GM21528 (cell line): ENCODE results near the gene SFTA2.
"Not testable (repeated sequence)": the region's sequence is repeated elsewhere in the genome, so short reads cannot be mapped to it uniquely, and the experiment has no call there.

Experiments used
- ATAC-seq: cut with Tn5 transposase; IDR thresholded peaks from one replicate; pipeline ENCODE4 v1.9.1; 2021; ENCODE audit warnings: mild to moderate bottlenecking, moderate library complexity; ENCODE audit not compliant: unreplicated experiment, low FRiP score

The SFTA2 gene

DNA sequence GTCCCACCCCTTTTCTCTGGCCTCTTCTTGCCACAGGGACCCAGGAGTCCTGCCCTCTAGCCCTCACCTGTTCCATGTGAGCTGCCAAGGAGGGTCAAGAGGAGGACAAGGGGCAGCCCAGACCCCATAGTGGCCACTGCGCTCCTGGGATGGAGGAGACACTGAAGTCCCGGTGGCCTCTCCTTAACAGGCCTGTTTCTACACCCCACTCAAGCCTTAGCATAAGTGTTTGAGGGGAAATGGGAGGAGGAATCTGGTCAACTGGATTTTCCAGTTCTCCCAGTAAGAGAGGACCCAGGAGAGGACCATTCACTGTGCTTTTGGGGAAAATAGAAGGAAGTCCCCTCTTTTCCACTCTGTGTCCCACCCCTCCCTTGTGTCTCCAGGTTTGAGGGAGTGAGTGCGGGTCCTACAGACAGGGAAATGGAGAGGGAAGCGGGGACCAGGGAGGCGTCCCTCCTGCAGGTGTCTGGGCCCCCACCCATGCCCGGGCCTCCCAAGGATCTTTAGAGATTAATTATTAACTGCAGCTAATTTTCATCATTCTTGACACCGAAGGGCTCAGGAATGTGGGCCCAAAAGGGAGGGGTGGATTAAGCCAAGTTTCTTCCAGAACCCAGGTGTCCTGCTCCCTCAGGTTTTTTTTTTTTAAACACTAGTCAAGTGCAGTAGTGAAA is at the start of gene SFTA2:
Gene SFTA2, minus strand, starts transcription at position 202 of the 677 bp plus-strand sequence. Its CDS starts 74 bp downstream, at position 128.
- ATAC-seq, result no peak

DNA sequence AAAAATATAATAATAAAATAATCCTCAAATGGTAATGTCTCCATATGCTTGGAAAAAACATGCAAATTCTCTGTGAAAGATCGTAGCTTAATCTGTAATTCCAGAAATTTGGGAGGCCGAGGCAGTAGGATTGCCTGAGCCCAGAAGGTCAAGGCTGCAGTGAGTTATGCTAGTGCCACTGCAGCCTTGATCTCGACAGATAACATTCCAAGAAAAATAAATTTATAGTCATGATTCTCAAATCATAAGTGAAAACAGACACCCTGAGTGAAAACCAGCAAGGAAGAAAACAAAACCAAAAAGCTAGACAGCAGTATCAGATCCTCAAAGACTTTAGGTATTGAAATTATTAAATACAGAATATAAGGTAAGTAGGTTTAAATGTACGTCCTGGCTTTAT is 47.7 kb upstream of the SFTA2 start:
- no peak for ATAC-seq

DNA sequence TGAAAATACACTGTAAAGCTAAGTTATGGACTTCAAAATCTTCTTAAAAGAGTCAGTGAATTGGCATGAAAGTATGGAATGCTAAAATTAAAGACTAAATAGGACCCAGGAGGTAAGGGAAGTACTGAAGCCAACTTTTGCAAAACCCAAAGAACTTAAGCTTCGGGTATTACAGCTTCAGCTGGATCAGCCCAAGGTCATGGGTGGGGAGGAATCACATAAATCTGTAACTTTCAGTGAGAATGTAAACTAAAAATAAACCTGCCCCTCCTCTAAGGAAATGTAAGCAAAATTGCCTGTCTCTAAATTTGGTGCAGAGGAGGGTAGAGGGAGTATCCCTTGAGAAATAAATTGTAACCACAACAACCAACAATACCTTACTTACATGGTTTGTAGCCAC is 47.2 kb upstream of the SFTA2 start:
- no peak for ATAC-seq

DNA sequence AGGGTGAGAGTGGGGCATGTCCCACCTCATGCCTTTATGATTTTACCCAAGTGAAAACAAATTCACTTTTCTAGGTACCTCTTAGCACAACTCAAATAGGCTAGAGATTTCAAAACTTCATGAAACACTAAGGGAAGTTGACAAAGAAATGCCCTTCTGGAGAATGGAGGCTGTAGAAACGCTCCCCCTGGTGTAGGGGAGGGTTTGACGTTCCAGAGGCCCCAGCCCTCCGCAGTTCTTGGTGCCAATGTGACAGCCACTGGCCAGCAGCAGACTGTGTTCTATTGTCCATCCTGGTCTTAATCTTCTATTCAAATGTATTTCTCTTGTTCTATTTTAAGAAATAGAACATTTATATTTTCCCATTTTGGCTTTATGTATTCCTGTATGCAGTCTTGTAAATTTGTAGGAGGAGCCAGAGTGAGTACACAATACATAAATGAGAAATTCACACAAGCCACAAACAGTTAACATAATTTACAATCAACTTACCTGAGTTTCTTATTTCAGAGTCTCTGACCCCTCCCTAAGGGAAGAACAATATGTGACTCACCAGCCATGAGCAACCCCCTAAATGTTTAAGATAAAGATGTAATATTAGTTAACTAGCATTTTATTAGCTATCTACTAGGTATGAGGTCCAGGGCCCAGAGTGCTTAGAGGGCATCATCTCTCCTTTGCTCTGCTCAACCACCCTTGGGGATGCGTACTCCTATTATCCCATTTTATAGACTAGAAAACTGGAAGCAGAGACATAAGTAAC is 42.7 kb upstream of the SFTA2 start:
- no peak for ATAC-seq

DNA sequence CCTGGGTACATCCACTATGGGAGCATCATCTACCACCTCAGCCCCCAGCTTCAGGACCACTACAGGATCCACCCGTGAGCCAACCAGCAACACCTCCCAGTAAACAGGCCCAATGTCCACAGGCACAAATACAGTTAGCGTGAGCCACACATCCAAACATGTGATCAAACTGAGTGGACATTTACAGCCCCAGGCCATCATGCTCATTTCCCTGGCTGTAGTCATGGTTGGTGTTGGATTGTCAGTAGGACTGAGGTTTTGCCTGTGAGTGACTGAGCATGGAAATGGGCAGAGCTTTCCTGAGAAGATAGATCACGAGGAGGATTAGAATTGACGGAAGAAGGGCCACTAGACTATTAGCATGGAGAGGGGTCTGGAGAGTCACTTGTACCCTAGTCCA is 40.8 kb upstream of the SFTA2 start:
- ATAC-seq, result no peak

DNA sequence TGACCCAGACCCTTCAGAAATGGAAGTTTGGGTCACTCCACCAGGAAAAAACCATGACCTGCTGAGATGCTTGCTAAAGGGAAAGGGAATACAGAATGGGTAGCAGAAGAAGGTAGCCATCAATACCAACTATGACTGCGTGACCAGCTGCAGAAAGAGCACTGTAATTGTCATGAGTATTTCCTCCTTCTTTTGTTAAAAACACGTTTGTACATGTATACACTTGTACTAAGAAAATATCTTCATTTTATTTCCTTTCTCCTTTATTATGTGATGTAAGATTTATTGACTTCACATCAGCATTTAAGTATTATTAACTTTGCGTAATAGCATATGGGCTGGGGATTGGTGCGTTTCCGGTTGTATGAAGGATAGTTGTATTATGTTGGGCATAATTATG is 39.0 kb upstream of the SFTA2 start:
- no peak for ATAC-seq

DNA sequence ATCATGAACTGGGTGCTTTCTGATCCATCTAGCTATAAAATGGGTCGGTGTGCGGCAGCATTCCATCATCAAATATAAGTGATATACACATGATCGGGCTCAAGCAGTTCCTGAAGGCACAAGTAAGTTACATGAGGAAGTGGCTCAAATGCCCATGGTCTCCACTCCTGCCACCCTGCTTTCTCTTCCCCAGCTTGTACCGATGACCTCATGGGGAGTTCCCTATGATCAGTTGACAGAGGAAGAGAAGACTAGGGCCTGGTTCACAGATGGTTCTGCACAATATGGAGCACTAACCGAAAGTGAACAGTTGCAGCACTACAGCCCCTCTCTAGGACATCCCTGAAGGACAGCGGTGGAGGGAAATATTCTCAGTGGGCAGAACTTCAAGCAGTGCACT is 37.2 kb upstream of the SFTA2 start:
- not testable (repeated sequence) for ATAC-seq

DNA sequence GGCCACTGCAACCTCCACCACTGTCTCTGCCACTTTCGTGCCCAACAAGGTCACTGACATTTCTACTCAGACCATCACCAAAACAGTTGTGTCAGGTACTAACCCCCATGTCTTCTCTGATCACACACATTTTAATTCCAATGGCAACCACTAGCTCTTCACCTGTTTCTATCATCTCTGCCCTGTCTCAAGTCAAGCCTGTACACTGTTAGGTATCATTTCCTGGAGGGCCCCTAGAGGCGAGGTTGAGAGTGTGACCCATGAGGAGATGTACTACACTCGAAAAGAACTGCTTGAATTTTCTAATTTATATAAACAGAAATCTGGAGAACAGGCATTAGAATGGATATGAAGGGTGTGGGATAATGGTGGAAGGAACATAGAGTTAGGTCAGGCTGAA is 34.2 kb upstream of the SFTA2 start:
- ATAC-seq, result no peak

DNA sequence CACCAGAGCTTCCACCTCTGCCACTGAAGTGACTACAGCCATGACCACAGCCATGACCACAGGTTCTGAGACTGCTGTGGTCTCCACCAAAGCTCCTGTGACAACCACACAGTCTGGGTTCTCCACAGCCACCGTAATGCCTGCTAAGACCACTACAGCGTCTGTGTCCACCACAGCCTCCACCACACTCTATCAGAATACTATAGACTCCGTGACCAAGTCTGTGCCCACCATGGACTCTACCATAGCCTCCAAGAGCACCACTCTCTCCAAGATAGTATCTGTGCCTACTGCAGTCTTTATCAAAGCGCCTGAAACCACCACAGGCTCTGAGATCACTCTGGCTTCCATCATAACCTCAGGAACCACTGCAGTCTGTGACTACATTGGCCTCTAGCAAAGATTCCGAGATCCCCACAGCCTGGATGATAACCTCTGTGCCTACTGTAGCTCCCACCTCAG is 33.2 kb upstream of the SFTA2 start:
- ATAC-seq, result no peak

DNA sequence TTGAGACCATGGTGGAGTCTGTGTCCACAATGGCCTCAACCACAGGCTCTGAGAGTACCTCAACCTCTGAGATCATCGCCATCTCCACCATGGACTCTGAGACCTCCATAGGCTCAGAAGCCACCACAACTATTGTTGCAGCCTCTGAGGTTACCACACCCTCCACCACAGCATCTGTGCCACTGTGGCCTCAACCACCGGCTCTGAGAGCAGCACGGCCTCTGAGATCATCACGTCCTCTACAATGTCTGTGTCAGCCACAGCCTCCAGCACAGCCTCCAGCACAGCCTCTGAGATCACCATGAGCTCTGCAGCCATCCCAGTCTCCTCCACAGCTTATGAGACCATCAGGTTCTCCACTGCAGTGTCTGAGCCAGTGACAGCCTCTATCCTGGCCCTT is 32.1 kb upstream of the SFTA2 start:
- no peak for ATAC-seq

DNA sequence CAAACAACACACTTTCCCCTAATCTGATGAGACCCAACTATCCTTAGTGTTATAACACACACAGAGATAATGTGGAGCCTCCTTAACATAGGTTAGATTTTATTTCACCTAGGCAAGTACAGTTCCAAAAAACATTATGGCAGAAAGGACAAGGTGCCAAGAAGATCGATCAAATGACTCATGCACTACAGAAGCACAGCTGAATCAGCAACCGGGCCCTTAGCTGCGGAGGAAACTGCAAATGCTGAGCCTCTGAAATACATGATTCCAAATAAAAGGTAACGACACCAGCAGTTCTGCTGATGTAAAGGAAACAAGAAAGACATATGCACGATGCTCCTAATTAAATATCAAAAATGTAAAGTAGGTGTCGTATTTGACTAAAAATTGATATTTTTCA is 31.7 kb upstream of the SFTA2 start:
- no peak for ATAC-seq

DNA sequence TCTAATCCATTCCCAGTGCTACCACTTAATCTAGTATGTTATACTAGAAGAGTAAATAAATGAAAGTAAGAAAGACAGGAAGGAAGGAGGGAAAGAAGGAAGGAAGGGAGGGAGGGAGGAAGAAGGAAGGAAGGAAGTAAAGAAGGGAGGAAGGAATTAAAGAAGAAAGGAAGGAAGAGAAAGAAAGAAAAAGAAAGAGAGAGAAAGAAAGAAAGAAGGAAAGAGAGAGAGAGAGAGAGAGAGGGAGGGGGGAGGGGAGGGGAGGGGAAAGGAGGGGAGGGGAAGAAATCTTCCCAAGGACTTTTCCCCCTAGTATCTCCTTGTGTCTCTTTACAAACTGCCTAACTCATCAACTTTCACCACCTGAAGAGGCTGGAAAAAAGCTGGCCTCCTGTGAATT is 30.7 kb upstream of the SFTA2 start:
- no peak for ATAC-seq

DNA sequence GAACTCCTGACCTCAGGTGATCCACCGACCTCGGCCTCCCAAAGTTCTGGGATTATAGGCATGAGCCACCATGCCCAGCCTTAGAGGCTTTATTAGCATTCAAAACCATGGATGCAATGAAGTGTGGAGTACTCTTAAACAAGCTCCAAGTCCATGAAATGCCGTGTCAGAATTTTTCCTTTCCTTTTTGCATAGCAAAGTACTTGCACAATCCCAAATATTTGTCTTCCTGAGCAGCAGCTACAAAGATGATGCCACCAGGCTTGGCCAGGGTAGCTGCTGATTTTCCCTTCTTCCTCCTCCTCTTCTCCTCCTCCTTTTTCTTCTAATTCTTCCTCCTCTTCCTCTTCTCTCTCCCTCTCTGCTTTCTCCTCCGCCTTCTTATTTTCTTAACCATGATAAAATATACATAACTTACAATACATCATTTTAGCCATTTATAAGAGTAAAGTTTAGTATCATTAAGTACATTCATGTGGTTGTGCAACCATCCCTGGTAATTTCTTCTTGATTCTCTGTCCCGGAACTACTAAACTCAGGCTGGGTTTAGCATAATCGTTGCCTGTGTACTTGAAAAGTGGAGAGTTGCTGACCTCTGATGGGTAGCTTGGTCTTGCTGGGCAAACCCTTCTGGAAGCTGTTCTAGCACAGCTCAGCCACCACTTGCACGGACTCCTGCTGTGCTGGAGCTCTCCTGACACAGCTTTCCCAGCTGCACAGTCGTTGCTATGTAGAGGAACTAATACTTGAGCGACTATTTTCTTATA is 29.1 kb upstream of the SFTA2 start:
- ATAC-seq, result no peak

DNA sequence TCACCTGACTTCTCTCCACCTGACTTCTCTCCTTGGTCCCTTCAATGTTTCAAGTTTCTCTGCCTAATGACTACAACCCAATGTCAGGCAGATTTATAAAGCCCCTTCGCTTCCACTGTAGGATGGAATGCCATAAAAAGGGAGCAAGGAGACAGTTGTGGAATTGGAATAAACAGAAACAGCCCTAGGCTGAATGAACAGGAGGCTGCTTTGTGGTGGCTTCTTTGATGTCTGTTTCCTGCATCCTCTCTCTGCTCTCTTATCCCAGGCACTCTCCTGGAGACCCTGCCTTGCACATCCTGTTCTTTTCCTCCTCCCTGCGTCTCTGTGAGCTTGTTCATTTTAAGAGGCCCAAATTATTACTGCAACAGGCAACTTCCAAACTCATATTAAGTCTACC is 25.7 kb upstream of the SFTA2 start:
- ATAC-seq, result no peak

DNA sequence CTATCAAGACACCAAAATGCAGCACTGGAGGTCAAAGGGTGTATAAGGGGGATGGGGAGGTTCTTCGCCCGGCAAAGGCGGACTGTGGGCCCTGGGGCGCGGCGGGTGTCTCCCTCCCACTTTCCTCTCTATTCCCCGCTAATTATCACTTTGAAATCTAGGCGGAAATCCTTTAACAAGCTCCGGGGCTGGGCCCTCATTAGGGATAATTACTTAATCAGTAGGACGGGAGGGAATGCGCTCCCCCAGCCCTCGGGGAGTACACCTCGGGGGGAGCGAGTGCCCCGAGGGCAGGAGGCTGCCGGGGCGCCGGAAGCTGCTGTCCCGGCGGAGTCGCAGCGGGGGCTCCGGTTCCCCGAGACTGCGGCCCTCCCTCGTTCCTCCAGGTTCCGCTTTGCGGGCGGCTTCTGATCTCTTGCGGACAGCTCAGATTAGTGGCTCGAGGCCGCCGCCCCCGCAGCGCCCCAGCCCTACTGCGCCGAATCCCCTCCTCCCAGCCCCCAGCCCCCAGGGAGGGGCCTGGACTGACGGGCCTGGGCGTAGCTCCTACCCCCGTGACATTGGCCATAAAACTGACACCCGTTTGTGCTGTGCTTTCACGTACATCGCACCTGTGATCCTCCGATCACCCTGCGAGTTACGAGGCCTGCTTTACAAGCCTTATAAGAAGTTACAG is 23.5 kb upstream of the SFTA2 start:
- no peak for ATAC-seq

DNA sequence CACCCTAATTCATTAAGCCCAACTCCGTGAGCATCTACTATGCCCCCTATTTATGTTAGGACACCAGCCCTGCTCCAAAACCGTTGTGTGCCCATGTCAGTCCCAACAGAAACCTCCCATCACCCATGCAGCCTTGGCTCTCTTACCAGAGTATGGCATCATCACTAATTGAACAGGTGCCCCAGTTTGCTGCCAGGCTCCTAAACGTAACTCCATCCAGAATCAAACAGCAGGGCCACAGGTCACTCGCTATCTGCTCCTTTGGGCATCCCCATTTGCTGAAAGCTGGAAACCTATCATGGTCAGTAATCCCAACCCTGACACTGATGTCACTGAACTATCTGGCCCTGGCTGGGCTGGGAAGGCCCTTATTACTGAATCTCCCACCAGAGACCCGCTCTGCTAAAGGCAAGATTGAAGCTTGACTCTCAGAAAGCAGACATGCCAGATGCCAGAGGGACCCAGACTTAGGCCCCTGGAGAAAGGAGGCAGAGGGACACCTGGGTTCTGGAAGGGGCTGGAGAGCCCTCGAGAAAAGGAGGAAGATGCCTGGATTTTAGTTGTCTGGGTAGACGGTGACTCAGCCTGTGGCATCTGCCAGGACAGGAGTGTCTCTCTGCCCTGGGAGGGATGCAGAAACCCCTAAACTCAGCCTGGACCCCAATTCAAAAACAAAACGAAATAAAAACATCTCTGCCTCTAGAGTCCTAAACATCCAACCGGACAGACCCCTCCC is 22.8 kb upstream of the SFTA2 start:
- ATAC-seq, result no peak

DNA sequence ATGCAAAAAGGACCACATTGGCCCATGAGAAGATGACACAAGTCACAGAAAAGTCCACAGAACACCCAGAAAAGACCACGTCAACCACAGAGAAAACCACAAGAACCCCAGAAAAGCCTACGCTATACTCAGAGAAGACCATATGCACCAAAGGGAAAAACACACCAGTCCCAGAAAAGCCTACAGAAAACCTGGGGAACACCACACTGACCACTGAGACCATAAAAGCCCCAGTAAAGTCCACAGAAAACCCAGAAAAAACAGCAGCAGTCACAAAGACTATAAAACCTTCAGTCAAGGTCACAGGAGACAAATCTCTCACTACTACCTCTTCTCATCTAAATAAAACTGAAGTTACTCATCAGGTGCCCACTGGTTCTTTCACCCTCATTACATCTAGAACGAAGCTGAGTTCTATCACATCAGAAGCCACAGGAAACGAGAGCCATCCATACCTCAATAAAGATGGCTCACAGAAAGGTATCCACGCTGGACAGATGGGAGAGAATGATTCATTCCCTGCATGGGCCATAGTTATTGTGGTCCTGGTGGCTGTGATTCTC is 20.0 kb upstream of the SFTA2 start:
- ATAC-seq, result no peak

DNA sequence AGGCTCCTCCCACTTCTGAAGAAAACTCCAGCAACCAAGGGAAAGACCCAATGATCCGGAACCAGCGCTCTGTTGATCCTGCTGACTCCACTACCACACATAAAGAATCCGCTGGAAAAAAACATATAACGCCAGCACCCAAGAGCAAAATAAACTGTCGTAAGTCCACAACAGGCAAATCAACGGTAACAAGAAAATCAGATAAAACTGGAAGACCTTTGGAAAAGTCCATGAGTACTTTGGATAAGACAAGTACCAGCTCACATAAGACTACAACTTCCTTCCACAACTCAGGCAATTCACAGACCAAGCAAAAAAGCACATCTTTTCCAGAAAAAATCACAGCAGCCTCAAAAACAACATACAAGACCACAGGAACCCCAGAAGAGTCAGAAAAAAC is 16.8 kb upstream of the SFTA2 start:
- ATAC-seq, result no peak

DNA sequence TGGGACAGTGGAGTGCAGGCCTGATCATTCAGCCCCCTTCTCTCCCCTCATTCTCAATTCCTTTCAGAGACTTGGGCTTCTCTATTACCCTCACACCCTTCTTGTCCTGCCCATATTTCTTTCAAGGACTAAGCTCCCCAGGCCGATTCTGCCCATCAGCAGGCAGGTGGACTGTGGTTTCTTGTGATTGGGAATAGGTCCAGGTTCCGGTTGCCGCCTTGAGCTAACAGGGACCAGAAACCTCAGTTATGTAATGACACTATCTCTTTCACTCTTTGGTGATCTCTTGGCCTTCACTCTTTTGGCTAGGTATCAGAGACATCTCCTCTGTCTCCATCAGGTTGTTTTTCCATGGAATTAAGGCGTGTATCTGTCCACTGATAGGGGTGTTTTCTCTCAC is 15.3 kb upstream of the SFTA2 start:
- no peak for ATAC-seq

DNA sequence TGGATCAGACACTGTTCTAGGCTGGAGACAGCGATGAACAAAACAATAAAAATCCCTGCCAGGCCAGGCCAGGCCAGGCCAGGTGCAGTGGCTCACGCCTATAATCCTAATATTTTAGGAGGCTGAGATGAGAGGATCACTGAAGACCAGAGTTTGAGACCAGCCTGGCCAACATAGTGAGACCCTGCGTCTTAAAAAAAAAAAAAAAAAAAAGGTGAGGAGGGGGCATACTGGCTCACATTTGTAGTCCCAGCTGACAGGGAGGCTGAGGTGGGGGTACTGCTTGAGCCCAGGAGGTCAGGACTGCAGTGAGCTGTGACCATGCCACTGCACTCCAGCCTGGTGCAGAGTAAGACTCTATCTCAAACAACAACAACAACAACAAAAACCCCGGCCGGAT is 13.3 kb upstream of the SFTA2 start:
- ATAC-seq, result no peak
